Smooth muscle cell (in vitro differentiated cells): Measurements from ENCODE around the gene STX16. TPM values are rescaled to one million over a fixed set of nuclear protein-coding genes. Genes with fewer than 3 reads are reported as not detected.

ENCODE experiments used
- DNase-seq: peaks from one replicate; lab custom pipeline; 2025; ENCODE audit not compliant: unreplicated experiment; lab: John Stamatoyannopoulos, UW
- H2AFZ ChIP-seq: fragments of 200-600 bp; sonication (generic); 2 replicates; pipeline ENCODE4 v1.6.0; 2016; ENCODE audit warnings: antibody characterized with exemption, low read depth, mild to moderate bottlenecking
- H3F3A ChIP-seq: fragments of 200-600 bp; sonication (generic); 2 replicates; pipeline ENCODE4 v1.6.0; 2017; ENCODE audit warnings: antibody characterized with exemption, low read depth
- H3K27ac ChIP-seq: fragments of 200-600 bp; sonication (generic); 2 replicates; pipeline ENCODE4 v1.5.1; 2016; ENCODE audit warnings: low read depth, mild to moderate bottlenecking
- H3K27me3 ChIP-seq: fragments of 200-600 bp; sonication (generic); 2 replicates; pipeline ENCODE4 v1.6.1; 2016; ENCODE audit warnings: low read depth, mild to moderate bottlenecking
- H3K36me3 ChIP-seq: fragments of 200-600 bp; sonication (generic); 2 replicates; pipeline ENCODE4 v1.5.1; 2016; ENCODE audit warnings: low read depth
- H3K4me1 ChIP-seq: fragments of 200-600 bp; sonication (generic); 2 replicates; pipeline ENCODE4 v1.5.1; 2016; ENCODE audit warnings: low read depth
- H3K4me2 ChIP-seq: fragments of 200-600 bp; sonication (generic); 2 replicates; pipeline ENCODE4 v1.6.0; 2016; ENCODE audit warnings: mild to moderate bottlenecking
- H3K4me3 ChIP-seq: fragments of 200-600 bp; sonication (generic); 2 replicates; pipeline ENCODE4 v1.5.1; 2016; ENCODE audit warnings: mild to moderate bottlenecking
- H3K79me2 ChIP-seq: fragments of 200-600 bp; sonication (generic); 2 replicates; pipeline ENCODE4 v1.6.0; 2016; ENCODE audit warnings: low read depth, mild to moderate bottlenecking
- H3K9ac ChIP-seq: fragments of 200-600 bp; sonication (generic); 2 replicates; pipeline ENCODE4 v1.6.0; 2016; ENCODE audit warnings: low read depth
- H3K9me3 ChIP-seq: fragments of 200-600 bp; sonication (generic); replicated peaks from 2 replicates; pipeline ENCODE4 v1.5.1; 2016; ENCODE audit warnings: low read depth
- H4K20me1 ChIP-seq: fragments of 200-600 bp; sonication (generic); 2 replicates; pipeline ENCODE4 v1.6.0; 2016; ENCODE audit warnings: low read depth
- WGBS: methylation state at CpG from one replicate; pipeline ENCODE4 v1.1.7; 2016; ENCODE audit warnings: low lambda C conversion rate; 5-methylcytosine and 5-hydroxymethylcytosine counted together
- polyA plus RNA-seq: library from polyadenylated mRNA; unstranded; fragments of >200 nt; fragmentation: Nextera tagmentation; extraction: Ambion mirVana; gene quantifications from 2 replicates; pipeline ENCODE4 v1.2.1, GENCODE V29; 2016
- total RNA-seq: library from RNA; depleted of rRNA; stranded (reverse); fragments of >200 nt; gene quantifications from 2 replicates; pipeline ENCODE4 v1.2.3, GENCODE V29; 2014
- TF ChIP-seq, protein P1 (sequence below): fragments of 200-600 bp; sonication (generic); IDR thresholded peaks from 2 replicates; pipeline ENCODE4 v1.5.1; 2017; ENCODE audit warnings: borderline replicate concordance, mild to moderate bottlenecking, antibody characterized with exemption; ENCODE audit not compliant: insufficient read depth, poor library complexity, severe bottlenecking

The STX16 gene
- total and polyA plus RNA-seq, 2 experiments from 2014 or later: 22.5 to 35.8 TPM

DNA sequence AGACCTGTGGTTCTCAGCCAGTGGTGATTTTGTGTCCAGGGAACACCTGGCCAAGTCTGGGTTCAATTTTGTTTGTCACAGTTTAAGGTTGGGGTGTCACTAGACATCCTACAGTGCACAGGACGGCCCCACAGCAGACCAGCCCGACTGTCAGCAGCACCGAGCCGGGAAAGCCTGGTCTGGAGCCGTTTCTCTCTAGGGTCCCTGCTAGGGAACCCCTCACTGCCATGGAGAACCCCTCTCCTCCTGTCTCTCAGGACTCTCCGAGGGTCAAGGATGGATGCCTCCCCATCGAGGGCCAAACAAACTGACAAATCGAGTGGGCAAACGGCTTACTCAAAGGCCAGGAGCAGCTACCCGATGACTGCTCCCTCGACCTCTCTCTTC, 15.8 kb upstream of the STX16 start:
- no peak for DNase-seq
- Histone ChIP-seq H4K20me1 (no peaks in the 10 kb centered on the region), H3K36me3 (no peaks in the 10 kb centered on the region), H3K27me3 (no peaks in the 10 kb centered on the region), H3F3A (peaks cover 4% of the 10 kb centered on the region), H3K4me3 (no peak overlapping the region), H3K9ac (no peak overlapping the region), H3K9me3 (no peaks in the 10 kb centered on the region), H2AFZ (no peak overlapping the region), H3K4me2 (peak overlapping the region; percentile 32), H3K79me2 (no peaks in the 10 kb centered on the region), H3K27ac (peak overlapping the region; percentile 88), H3K4me1 (peaks cover 3% of the 10 kb centered on the region)
- 81% methylated on average over 11 of the region's 11 CpGs for WGBS
- TF ChIP-seq, protein P1, sequence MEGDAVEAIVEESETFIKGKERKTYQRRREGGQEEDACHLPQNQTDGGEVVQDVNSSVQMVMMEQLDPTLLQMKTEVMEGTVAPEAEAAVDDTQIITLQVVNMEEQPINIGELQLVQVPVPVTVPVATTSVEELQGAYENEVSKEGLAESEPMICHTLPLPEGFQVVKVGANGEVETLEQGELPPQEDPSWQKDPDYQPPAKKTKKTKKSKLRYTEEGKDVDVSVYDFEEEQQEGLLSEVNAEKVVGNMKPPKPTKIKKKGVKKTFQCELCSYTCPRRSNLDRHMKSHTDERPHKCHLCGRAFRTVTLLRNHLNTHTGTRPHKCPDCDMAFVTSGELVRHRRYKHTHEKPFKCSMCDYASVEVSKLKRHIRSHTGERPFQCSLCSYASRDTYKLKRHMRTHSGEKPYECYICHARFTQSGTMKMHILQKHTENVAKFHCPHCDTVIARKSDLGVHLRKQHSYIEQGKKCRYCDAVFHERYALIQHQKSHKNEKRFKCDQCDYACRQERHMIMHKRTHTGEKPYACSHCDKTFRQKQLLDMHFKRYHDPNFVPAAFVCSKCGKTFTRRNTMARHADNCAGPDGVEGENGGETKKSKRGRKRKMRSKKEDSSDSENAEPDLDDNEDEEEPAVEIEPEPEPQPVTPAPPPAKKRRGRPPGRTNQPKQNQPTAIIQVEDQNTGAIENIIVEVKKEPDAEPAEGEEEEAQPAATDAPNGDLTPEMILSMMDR: no peak

DNA sequence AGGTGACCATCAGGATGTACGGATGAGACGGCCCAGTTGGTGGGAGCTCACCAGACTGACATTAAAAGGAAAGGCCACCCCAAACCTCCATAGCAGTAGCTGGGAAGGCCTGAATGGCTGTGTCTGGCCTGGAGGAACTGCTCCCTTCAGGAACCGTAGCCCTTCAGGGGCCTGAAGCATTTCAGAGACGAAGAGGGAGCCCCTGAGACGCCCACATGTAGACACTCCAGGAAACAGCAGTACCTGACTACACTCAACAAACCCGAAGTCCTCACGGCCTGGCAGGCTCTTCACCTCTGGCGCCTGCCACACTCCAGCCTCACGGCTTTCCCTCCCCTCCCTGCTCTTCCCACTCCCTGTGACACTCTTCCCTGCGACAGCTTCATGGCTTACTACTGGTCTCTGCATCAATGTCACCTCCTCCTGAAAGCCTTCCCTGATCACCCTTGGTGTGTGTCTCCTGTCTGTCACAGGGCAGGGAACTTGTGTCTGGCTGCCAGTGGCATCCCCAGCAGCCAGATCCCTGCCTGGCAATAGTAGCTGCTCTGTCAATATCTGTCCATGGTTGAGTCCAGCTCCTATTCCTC, 14.6 kb upstream of the STX16 start:
- Histone ChIP-seq H3K9ac (no peak overlapping the region), H3K4me3 (no peak overlapping the region), H3K4me1 (no peaks in the 10 kb centered on the region), H3K27ac (no peak overlapping the region), H2AFZ (no peak overlapping the region), H3K36me3 (no peaks in the 10 kb centered on the region), H3K4me2 (no peak overlapping the region), H3K79me2 (no peaks in the 10 kb centered on the region), H4K20me1 (no peaks in the 10 kb centered on the region), H3K9me3 (no peaks in the 10 kb centered on the region), H3F3A (peaks cover 4% of the 10 kb centered on the region), H3K27me3 (no peaks in the 10 kb centered on the region)
- TF ChIP-seq, protein P1: no peak
- 94% methylated on average over 9 of the region's 10 CpGs for WGBS
- no peak for DNase-seq

DNA sequence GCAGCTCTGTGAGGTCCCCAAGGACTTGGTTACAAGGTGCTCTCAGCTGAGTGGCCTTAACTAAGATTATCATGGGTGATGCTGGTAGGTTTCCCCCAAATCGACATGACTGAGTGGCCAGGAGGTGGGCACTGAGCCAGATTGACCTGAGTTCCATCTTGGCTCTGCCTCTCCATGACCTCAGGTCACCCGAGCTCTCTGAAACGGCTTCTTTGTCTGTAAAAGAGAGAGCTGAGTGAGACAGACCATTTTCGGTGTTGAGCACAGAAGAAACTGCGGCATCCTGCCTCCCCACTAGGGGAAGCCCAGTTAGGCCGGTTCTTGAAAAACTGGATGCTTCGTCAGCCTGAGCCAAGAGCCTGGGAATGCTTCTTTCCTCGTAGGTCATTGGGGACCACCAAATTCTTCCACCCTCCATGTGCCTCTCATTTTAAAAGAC, 14.1 kb upstream of the STX16 start:
- Histone ChIP-seq H3K4me2 (no peak overlapping the region), H3K4me1 (no peaks in the 10 kb centered on the region), H3F3A (peaks cover 4% of the 10 kb centered on the region), H3K27ac (no peak overlapping the region), H3K36me3 (no peaks in the 10 kb centered on the region), H4K20me1 (no peaks in the 10 kb centered on the region), H3K27me3 (no peaks in the 10 kb centered on the region), H3K9ac (no peak overlapping the region), H2AFZ (no peak overlapping the region), H3K4me3 (no peak overlapping the region), H3K79me2 (no peaks in the 10 kb centered on the region), H3K9me3 (no peaks in the 10 kb centered on the region)
- no peak for DNase-seq
- 71% methylated on average over 8 of the region's 8 CpGs for WGBS
- TF ChIP-seq, protein P1: peak; percentile 17
